ENCODE results near the gene HUNK. TPM values are rescaled to one million over a fixed set of nuclear protein-coding genes. Genes with fewer than 3 reads are reported as not detected.
A peak's percentile ranks its signal among the peaks of the same experiment; 100 is the strongest.
"Not testable (repeated sequence)": the region's sequence is repeated elsewhere in the genome, so short reads cannot be mapped to it uniquely, and the experiment has no call there.

Gene HUNK
- total RNA-seq, 2 donors from 2014 or later, result 0.20 to 2.0 TPM

- no peak overlapping the region for H3K27ac ChIP-seq
- H3K9me3 ChIP-seq, result no peaks in the 10 kb centered on the region
- no peaks in the 10 kb centered on the region for H3K27me3 ChIP-seq
- DNase-seq (ENCODE audit: low spot score), result peak; percentile 1
- TF ChIP-seq, protein P1, sequence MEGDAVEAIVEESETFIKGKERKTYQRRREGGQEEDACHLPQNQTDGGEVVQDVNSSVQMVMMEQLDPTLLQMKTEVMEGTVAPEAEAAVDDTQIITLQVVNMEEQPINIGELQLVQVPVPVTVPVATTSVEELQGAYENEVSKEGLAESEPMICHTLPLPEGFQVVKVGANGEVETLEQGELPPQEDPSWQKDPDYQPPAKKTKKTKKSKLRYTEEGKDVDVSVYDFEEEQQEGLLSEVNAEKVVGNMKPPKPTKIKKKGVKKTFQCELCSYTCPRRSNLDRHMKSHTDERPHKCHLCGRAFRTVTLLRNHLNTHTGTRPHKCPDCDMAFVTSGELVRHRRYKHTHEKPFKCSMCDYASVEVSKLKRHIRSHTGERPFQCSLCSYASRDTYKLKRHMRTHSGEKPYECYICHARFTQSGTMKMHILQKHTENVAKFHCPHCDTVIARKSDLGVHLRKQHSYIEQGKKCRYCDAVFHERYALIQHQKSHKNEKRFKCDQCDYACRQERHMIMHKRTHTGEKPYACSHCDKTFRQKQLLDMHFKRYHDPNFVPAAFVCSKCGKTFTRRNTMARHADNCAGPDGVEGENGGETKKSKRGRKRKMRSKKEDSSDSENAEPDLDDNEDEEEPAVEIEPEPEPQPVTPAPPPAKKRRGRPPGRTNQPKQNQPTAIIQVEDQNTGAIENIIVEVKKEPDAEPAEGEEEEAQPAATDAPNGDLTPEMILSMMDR (IDR thresholded peaks at IDR 0.05), result no peak
- no peak overlapping the region for H3K4me3 ChIP-seq
- H3K4me1 ChIP-seq, result peaks cover 0 to 4% of the 10 kb centered on the region in 2 donors
- H3K36me3 ChIP-seq, result no peaks in the 10 kb centered on the region
These were observed 10.7 kb upstream of the HUNK start for GRCh38 chr21:31862078-31862477.

DNA sequence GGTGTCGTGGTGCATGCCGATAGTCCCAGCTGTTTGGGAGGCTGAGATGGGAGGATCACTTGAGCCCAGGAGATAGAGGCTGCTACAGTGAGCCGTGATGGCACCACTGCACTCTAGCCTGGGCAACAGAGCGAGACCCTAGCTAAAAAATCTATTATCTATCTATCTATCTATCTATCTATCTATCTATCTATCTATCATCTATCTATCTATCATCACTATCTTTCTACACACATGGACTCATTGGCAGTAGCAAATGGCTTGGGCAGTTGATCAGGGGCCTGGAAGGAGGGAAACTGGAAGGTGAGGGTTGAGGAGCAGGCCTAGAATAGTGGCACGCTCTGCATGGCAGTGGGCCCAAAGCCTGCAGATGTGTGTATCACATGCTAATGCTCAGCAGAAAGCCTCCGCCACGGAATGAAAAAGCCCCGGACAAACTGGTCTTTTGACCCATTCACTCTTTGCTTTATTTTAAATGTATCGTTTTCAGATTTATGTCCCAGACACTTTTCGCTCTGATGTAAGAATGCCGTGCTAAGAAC lies 7.3 kb upstream of the HUNK start:
- Histone ChIP-seq H3K36me3 (no peaks in the 10 kb centered on the region), H3K4me3 (no peak overlapping the region), H3K27me3 (no peaks in the 10 kb centered on the region), H3K4me1 (peaks cover 0 to 4% of the 10 kb centered on the region in 2 donors), H3K27ac (no peak overlapping the region), H3K9me3 (no peaks in the 10 kb centered on the region)
- TF ChIP-seq, protein P1 (IDR thresholded peaks at IDR 0.05), result no peak
- peak; percentile 46 for DNase-seq (ENCODE audit: low spot score)

DNA sequence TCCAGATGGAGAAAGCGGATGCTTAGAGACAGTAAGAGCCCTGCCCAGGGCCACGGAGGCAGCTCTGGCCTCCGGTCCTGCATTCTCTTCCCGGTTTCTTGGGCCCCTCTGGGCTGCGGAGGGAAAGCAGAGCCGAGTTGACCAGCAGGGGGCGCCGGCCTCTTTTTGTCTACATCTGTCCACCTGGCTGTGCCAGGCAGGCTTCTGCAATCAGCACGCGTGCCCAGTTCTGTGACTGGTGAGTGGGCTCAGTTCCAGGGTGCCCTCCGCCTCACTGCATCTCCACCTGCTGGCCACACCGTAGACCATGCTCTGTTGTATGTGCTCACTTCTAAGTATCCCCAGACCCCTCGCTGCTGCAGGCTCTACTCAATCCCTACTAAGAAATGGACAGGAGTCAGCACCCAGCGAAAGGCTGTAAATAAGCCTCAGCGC lies 6.7 kb upstream of the HUNK start:
- peak; percentile 84 for DNase-seq (ENCODE audit: low spot score)
- no peak overlapping the region for H3K27ac ChIP-seq
- H3K9me3 ChIP-seq, result no peaks in the 10 kb centered on the region
- H3K27me3 ChIP-seq, result no peaks in the 10 kb centered on the region
- H3K4me3 ChIP-seq, result no peak overlapping the region
- TF ChIP-seq, protein P1 (IDR thresholded peaks at IDR 0.05), result peak; percentile 80 to 91
- no peaks in the 10 kb centered on the region for H3K36me3 ChIP-seq
- H3K4me1 ChIP-seq, result peaks cover 0 to 4% of the 10 kb centered on the region in 2 donors

DNA sequence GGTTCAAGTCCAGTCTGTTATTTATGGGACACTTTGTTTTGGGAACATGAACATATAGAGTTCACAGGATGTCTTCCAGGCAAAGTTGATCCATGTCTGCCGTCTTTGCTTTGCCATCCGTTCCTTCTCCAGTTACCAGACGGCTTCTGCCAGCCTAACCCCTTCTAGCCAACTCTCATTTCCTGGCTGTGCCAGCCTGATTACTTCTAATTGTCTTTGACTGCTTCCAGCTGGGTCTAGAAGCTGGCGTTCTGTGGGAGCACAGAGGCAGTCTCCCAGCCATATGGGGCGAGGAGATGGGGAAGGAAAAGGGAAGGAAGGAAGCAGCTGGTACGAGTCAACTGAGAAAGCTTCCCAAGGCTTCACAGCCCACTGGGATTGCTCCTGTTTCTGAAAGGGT lies 3.1 kb upstream of the HUNK start:
- TF ChIP-seq, protein P1 (IDR thresholded peaks at IDR 0.05), result no peak
- H3K4me1 ChIP-seq, result peaks cover 0 to 27% of the 10 kb centered on the region in 2 donors
- no peaks in the 10 kb centered on the region for H3K36me3 ChIP-seq
- H3K27me3 ChIP-seq, result no peaks in the 10 kb centered on the region
- DNase-seq (ENCODE audit: low spot score), result no peak
- H3K27ac ChIP-seq, result no peak overlapping the region
- H3K4me3 ChIP-seq, result no peak overlapping the region
- H3K9me3 ChIP-seq, result no peaks in the 10 kb centered on the region

DNA sequence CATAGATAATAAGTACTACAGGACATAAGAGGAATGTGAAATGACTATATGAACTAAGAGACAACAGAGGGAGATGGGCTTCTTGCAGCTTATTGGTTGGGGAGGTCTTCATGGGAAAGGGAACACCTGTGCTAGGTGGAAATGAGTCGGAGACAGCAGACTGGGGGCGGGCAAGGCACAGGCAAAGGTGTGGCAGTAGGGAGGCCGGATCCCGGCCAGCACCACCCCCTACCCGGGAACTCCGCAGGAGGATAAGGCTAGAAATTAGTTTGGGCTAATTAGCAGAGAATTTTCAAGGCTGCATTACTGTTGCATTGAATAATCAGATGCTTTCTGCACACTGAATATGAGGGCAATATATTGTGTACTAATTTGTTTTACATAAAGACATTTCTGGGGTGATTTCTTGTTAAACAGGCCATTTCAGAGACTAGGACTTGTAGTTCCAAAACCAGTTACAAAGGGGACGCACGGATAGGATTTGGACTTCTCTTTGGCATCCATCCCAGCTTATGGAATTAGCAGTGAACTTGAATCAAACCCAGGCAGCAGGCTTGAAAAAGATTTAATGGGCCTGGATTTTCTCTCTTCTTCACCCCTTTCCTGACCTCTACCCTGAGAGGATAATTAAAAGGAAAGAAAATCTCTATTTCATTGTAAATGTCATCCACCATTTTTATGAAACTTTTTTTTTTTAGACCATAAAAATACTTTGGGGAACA lies 2.2 kb upstream of the HUNK start:
- no peaks in the 10 kb centered on the region for H3K36me3 ChIP-seq
- H3K4me3 ChIP-seq, result no peak overlapping the region
- peaks cover 0 to 32% of the 10 kb centered on the region in 2 donors for H3K4me1 ChIP-seq
- TF ChIP-seq, protein P1 (IDR thresholded peaks at IDR 0.05), result no peak
- DNase-seq (ENCODE audit: low spot score), result no peak
- H3K27ac ChIP-seq, result no peak overlapping the region
- no peaks in the 10 kb centered on the region for H3K27me3 ChIP-seq
- H3K9me3 ChIP-seq, result no peaks in the 10 kb centered on the region

GRCh38 chr21:31871371-31871770 lies 1.4 kb upstream of the HUNK start:
- H3K27ac ChIP-seq; H3K4me3 ChIP-seq; H3K9me3 ChIP-seq; H3K27me3 ChIP-seq; H3K36me3 ChIP-seq; DNase-seq (ENCODE audit: low spot score): not testable (repeated sequence)
- peaks cover 0 to 28% of the 10 kb centered on the region in 2 donors for H3K4me1 ChIP-seq

Data from right atrium auricular region (tissue), 2 donors.